HEK293 (cell line): ENCODE results near the gene RTN3.

ENCODE experiments used
- CTCF ChIA-PET: fragments of 350-600 bp; formaldehyde crosslinking; extraction: SDS; loops from one replicate; lab custom pipeline; 2021; ENCODE audit warnings: antibody characterized with exemption; lab: Yijun Ruan, JAX
- POLR2A ChIA-PET: fragments of 300-600 bp; formaldehyde crosslinking; extraction: SDS; loops from one replicate; lab custom pipeline; 2020; ENCODE audit warnings: antibody characterized with exemption, inconsistent platforms; lab: Yijun Ruan, JAX
- H3K27ac ChIP-seq: fragments of 200-500 bp; sonication (Bioruptor generic); 2 replicates; pipeline ENCODE4 v1.5.1; 2014; ENCODE audit warnings: low read depth, low read length, control low read depth, inconsistent platforms; ENCODE audit errors: extremely low read depth
- H3K36me3 ChIP-seq, 2 experiments: fragments of 200-500 bp in 1 of 2; sonication (Bioruptor generic) in 1 of 2; 1 replicate in 1 of 2; 2 replicates in 1 of 2; pipeline ENCODE4 v1.5.1; 2014 to 2017; ENCODE audit warnings: inconsistent platforms in 2 of 2, low read length in 2 of 2; ENCODE audit not compliant: control insufficient read depth in 2 of 2, insufficient read depth in 1 of 2
- H3K4me1 ChIP-seq: fragments of 200-500 bp; sonication (Bioruptor generic); 2 replicates; pipeline ENCODE4 v1.5.1; 2014; ENCODE audit warnings: mild to moderate bottlenecking, low read length, inconsistent platforms; ENCODE audit not compliant: control insufficient read depth, insufficient read depth
- H3K4me3 ChIP-seq: 2 replicates; pipeline ENCODE4 v1.5.1; 2011; ENCODE audit warnings: low read depth, mild to moderate bottlenecking, control low read depth, low read length, moderate library complexity
- H3K9me3 ChIP-seq: fragments of 200-500 bp; sonication (Bioruptor generic); 2 replicates; pipeline ENCODE4 v1.5.1; 2014; ENCODE audit warnings: low read depth, low read length, inconsistent platforms; ENCODE audit not compliant: control insufficient read depth, insufficient read depth
- SP3 ChIP-seq: fragments of 450-650 bp; formaldehyde crosslinking; IDR thresholded peaks from 2 replicates; pipeline ENCODE4 v1.5.1; 2016; ENCODE audit warnings: missing biosample characterization, missing genetic modification characterization
- WT1 ChIP-seq: fragments of 450-650 bp; formaldehyde crosslinking; IDR thresholded peaks from 2 replicates; pipeline ENCODE4 v1.5.1; 2016; ENCODE audit warnings: missing biosample characterization, missing genetic modification characterization
- ZFP3 ChIP-seq: fragments of 450-650 bp; formaldehyde crosslinking; IDR thresholded peaks from 2 replicates; pipeline ENCODE4 v1.5.1; 2016; ENCODE audit warnings: low read depth, missing biosample characterization, missing genetic modification characterization
- ZFP37 ChIP-seq: fragments of 450-650 bp; formaldehyde crosslinking; IDR thresholded peaks from 2 replicates; pipeline ENCODE4 v1.5.1; 2016; ENCODE audit warnings: missing biosample characterization, missing genetic modification characterization
- ZNF10 ChIP-seq: fragments of 450-650 bp; formaldehyde crosslinking; IDR thresholded peaks from 2 replicates; pipeline ENCODE4 v1.5.1; 2017; ENCODE audit warnings: missing biosample characterization, missing genetic modification characterization
- ZNF140 ChIP-seq: fragments of 450-650 bp; formaldehyde crosslinking; IDR thresholded peaks from 2 replicates; pipeline ENCODE4 v1.5.1; 2016; ENCODE audit warnings: missing biosample characterization, missing genetic modification characterization
- ZNF302 ChIP-seq: fragments of 450-650 bp; formaldehyde crosslinking; IDR thresholded peaks from 2 replicates; pipeline ENCODE4 v1.5.1; 2016; ENCODE audit warnings: missing biosample characterization, missing genetic modification characterization, low read depth
- ZNF354C ChIP-seq: fragments of 450-650 bp; formaldehyde crosslinking; IDR thresholded peaks from 2 replicates; pipeline ENCODE4 v1.5.1; 2016; ENCODE audit warnings: missing biosample characterization, missing genetic modification characterization, low read depth, borderline replicate concordance
- ZNF37A ChIP-seq: fragments of 450-650 bp; IDR thresholded peaks from 2 replicates; pipeline ENCODE4 v1.5.1; 2018; ENCODE audit warnings: missing biosample characterization, missing genetic modification characterization
- ZNF654 ChIP-seq: fragments of 450-650 bp; formaldehyde crosslinking; IDR thresholded peaks from 2 replicates; pipeline ENCODE4 v1.5.1; 2016; ENCODE audit warnings: low read depth, missing biosample characterization, missing genetic modification characterization
- TF ChIP-seq, protein P1 (sequence below): fragments of 450-650 bp; formaldehyde crosslinking; IDR thresholded peaks from 2 replicates; pipeline ENCODE4 v1.5.1; 2016; ENCODE audit warnings: missing biosample characterization, missing genetic modification characterization
- TF ChIP-seq, protein P2 (sequence below): fragments of 450-650 bp; formaldehyde crosslinking; IDR thresholded peaks from 2 replicates; pipeline ENCODE4 v1.5.1; 2017; ENCODE audit warnings: missing biosample characterization, missing genetic modification characterization
- TF ChIP-seq, protein P3 (sequence below): fragments of 450-650 bp; formaldehyde crosslinking; IDR thresholded peaks from 2 replicates; pipeline ENCODE4 v1.5.1; 2017; ENCODE audit warnings: missing biosample characterization, mild to moderate bottlenecking, missing genetic modification characterization, moderate library complexity
- TF ChIP-seq, protein P4 (sequence below): fragments of 450-650 bp; formaldehyde crosslinking; IDR thresholded peaks from 2 replicates; pipeline ENCODE4 v1.5.1; 2016; ENCODE audit warnings: missing biosample characterization, missing genetic modification characterization

The RTN3 gene

DNA sequence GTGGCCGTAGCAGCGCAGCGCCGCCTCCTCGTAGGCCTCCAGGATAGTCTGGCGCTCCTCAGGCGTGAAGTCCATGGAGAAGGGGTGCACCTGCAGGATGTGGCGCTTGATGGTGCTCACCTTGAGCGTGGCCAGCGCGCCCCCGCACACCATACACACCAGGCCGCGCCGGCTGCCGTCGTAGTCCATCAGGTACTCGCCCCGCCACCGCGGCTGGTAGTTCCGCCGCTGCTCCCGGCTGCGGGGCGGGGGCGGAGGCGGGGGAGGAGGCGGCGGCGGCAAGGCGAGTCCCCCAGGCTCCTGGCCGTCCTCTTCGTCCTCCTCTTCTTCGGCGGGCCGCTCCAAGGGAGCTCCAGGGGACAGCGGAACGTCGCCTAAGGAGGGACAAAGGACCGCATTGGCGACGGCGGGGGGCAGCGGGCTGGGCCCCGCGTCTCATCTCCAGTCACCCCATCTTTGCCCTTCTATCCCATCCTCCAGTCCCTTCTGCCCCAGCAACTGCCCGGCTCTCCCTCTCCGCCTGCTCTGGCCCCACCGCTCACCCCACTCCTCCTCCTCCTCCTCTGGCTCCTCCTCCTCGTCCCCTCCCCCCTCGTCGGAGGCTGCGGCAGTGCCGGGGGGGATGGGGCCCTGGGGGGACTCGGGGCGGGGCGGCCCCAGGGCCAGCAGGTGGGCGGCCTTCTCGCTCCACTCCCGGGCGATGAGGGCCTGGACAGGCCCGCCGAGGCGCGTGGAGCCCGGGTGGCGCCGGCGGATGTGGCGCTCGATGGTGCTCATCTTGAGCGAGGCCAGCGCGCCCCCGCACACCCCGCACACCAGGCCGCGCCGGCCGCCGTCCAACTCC lies 82.4 kb downstream of the RTN3 start:
- no peaks in the 10 kb centered on the region for H3K9me3 ChIP-seq
- no peak overlapping the region for H3K27ac ChIP-seq
- TF ChIP-seq ZFP37 (tag by site-specific recombination), result no peak
- no peak for TF ChIP-seq ZNF302 (tag by site-specific recombination)
- ChIA-PET CTCF (no interaction called here), POLR2A (interaction anchor here (1.1 kb wide), 1 partner anchor 50 kb away, joined by 3 read pairs; no protein-coding TSS in a partner anchor)
- H3K4me1 ChIP-seq, result no peaks in the 10 kb centered on the region
- H3K36me3 ChIP-seq, result peaks cover 0 to 52% of the 10 kb centered on the region in 2 experiments; a peak in 1 of 3 replicates
- H3K4me3 ChIP-seq, result no peak overlapping the region

DNA sequence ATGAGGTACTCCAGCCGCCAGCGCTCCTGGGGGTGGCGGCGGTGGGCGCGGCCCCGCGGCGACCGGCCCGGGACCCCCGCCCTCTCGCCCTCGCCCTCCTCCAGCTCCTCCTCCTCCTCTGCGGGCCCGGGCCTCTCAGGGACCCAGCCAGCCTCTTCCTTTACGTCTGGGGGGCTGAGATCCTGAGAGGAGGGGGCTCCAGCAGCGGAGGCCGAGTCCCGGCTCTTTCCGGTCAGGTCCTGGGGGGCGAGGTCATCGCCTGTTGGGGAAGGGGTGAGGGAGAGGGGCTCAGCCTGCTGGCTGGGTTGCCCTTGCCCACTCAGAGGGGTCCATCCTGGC lies 83.0 kb downstream of the RTN3 start:
- Histone ChIP-seq H3K27ac (no peak overlapping the region), H3K4me3 (no peak overlapping the region), H3K36me3 (peaks cover 0 to 48% of the 10 kb centered on the region in 2 experiments; a peak in 1 of 3 replicates), H3K9me3 (no peaks in the 10 kb centered on the region), H3K4me1 (no peaks in the 10 kb centered on the region)
- TF ChIP-seq ZFP3 (tag by site-specific recombination) (no peak), ZNF37A (tag by site-specific recombination) (no peak), ZNF354C (no peak), ZNF140 (tag by site-specific recombination) (no peak), ZNF654 (tag by site-specific recombination) (no peak), SP3 (tag by site-specific recombination) (no peak), ZNF10 (tag by site-specific recombination) (no peak), WT1 (tag by site-specific recombination) (no peak)
- TF ChIP-seq, protein P1, sequence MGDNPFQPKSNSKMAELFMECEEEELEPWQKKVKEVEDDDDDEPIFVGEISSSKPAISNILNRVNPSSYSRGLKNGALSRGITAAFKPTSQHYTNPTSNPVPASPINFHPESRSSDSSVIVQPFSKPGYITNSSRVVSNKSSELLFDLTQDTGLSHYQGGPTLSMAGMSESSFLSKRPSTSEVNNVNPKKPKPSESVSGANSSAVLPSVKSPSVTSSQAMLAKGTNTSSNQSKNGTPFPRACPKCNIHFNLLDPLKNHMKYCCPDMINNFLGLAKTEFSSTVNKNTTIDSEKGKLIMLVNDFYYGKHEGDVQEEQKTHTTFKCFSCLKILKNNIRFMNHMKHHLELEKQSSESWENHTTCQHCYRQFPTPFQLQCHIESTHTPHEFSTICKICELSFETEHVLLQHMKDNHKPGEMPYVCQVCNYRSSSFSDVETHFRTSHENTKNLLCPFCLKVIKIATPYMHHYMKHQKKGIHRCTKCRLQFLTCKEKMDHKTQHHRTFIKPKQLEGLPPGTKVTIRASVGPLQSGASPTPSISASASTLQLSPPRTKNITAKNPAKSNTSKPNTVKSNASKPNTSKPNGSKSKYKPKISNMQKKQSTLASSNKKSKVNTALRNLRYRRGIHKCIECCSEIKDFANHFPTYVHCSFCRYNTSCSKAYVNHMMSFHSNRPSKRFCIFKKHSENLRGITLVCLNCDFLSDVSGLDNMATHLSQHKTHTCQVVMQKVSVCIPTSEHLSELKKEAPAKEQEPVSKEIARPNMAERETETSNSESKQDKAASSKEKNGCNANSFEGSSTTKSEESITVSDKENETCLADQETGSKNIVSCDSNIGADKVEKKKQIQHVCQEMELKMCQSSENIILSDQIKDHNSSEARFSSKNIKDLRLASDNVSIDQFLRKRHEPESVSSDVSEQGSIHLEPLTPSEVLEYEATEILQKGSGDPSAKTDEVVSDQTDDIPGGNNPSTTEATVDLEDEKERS (tag by site-specific recombination), result no peak
- TF ChIP-seq, protein P2, sequence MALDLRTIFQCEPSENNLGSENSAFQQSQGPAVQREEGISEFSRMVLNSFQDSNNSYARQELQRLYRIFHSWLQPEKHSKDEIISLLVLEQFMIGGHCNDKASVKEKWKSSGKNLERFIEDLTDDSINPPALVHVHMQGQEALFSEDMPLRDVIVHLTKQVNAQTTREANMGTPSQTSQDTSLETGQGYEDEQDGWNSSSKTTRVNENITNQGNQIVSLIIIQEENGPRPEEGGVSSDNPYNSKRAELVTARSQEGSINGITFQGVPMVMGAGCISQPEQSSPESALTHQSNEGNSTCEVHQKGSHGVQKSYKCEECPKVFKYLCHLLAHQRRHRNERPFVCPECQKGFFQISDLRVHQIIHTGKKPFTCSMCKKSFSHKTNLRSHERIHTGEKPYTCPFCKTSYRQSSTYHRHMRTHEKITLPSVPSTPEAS (tag by site-specific recombination), result no peak
- TF ChIP-seq, protein P3, sequence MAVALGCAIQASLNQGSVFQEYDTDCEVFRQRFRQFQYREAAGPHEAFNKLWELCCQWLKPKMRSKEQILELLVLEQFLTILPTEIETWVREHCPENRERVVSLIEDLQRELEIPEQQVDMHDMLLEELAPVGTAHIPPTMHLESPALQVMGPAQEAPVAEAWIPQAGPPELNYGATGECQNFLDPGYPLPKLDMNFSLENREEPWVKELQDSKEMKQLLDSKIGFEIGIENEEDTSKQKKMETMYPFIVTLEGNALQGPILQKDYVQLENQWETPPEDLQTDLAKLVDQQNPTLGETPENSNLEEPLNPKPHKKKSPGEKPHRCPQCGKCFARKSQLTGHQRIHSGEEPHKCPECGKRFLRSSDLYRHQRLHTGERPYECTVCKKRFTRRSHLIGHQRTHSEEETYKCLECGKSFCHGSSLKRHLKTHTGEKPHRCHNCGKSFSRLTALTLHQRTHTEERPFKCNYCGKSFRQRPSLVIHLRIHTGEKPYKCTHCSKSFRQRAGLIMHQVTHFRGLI (tag by site-specific recombination), result no peak
- TF ChIP-seq, protein P4, sequence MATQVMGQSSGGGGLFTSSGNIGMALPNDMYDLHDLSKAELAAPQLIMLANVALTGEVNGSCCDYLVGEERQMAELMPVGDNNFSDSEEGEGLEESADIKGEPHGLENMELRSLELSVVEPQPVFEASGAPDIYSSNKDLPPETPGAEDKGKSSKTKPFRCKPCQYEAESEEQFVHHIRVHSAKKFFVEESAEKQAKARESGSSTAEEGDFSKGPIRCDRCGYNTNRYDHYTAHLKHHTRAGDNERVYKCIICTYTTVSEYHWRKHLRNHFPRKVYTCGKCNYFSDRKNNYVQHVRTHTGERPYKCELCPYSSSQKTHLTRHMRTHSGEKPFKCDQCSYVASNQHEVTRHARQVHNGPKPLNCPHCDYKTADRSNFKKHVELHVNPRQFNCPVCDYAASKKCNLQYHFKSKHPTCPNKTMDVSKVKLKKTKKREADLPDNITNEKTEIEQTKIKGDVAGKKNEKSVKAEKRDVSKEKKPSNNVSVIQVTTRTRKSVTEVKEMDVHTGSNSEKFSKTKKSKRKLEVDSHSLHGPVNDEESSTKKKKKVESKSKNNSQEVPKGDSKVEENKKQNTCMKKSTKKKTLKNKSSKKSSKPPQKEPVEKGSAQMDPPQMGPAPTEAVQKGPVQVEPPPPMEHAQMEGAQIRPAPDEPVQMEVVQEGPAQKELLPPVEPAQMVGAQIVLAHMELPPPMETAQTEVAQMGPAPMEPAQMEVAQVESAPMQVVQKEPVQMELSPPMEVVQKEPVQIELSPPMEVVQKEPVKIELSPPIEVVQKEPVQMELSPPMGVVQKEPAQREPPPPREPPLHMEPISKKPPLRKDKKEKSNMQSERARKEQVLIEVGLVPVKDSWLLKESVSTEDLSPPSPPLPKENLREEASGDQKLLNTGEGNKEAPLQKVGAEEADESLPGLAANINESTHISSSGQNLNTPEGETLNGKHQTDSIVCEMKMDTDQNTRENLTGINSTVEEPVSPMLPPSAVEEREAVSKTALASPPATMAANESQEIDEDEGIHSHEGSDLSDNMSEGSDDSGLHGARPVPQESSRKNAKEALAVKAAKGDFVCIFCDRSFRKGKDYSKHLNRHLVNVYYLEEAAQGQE (tag by site-specific recombination), result no peak
- CTCF ChIA-PET, result no interaction called here
- POLR2A ChIA-PET, result interaction anchor here (1.1 kb wide), 1 partner anchor 50 kb away, joined by 3 read pairs; no protein-coding TSS in a partner anchor
